Measurements from ENCODE around the gene TELO2. TPM values are rescaled to one million over a fixed set of nuclear protein-coding genes. Genes with fewer than 3 reads are reported as not detected.
A peak's percentile ranks its signal among the peaks of the same experiment; 100 is the strongest.

TELO2 gene
- total and polyA plus RNA-seq, 12 donors = 14.5 to 50.5 (median 20.8) TPM

DNA sequence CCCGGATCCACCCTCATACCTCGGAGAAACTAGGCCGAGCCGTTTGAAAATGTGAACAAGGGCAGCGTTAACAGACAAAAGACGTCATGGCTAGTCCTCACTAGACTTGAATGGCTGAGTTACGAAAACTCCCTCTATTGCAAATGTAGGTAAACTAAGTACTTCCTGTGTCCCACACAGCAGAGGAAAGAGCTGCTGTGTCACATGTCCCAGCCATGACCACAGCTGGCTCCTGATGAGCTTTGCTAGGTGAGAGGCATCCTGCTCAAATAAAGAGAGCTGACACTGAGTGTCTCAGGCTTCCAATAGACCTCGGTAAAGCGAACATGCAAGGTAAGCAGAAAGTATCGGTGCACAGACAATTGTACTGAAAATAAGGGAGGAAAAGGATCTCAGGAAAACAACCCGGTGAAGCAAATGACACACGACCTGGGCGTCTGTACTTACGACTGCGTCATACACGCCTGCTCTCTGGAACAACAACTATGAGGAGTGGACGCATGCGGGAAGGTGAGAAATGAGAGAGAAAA lies 66.4 kb downstream of the TELO2 start:
- TF ChIP-seq, protein P1, sequence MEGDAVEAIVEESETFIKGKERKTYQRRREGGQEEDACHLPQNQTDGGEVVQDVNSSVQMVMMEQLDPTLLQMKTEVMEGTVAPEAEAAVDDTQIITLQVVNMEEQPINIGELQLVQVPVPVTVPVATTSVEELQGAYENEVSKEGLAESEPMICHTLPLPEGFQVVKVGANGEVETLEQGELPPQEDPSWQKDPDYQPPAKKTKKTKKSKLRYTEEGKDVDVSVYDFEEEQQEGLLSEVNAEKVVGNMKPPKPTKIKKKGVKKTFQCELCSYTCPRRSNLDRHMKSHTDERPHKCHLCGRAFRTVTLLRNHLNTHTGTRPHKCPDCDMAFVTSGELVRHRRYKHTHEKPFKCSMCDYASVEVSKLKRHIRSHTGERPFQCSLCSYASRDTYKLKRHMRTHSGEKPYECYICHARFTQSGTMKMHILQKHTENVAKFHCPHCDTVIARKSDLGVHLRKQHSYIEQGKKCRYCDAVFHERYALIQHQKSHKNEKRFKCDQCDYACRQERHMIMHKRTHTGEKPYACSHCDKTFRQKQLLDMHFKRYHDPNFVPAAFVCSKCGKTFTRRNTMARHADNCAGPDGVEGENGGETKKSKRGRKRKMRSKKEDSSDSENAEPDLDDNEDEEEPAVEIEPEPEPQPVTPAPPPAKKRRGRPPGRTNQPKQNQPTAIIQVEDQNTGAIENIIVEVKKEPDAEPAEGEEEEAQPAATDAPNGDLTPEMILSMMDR (IDR thresholded peaks at IDR 0.05) = no peak
- Histone ChIP-seq H3K27me3 (no peaks in the 10 kb centered on the region), H3K4me3 (no peak overlapping the region), H3K27ac (peak overlapping the region in 2 of 10 donors; percentile 2 to 48), H3K4me1 (peaks cover 0 to 34% (median 5%) of the 10 kb centered on the region in 9 donors), H3K36me3 (peaks cover 0 to 95% (median 48%) of the 10 kb centered on the region in 9 donors), H3K9me3 (no peaks in the 10 kb centered on the region)
- DNase-seq = no peak
- intact Hi-C loops (cut with DNase I) = loop anchor here in 2 of 10 donors (5.0 to 10.0 kb wide), 2 partner anchors 48 to 65 kb away; partner anchors contain the start of gene TELO2 (in 1 of the 2)
- 78 to 80% methylated on average over 18 of the region's 18 CpGs for WGBS, 2 donors
- peak in 1 of 8 donors; percentile 36 for ATAC-seq

Other genes starting within 250 kb of the TELO2 start
- gene TPSD1, start 237.3 kb upstream of the TELO2 start, total RNA-seq = under 1 TPM in 3 of 10 donors, not detected in 7; 0.28 to 0.44 (median 0.33) TPM
- under 1 TPM; 0.12 to 0.51 TPM for gene TPSD1, start 237.3 kb upstream of the TELO2 start, polyA plus RNA-seq
- 10 to 100 TPM; 70.6 to 99.8 (median 84.6) TPM for gene UBE2I, start 183.7 kb upstream of the TELO2 start, total RNA-seq
- gene UBE2I, start 183.7 kb upstream of the TELO2 start, polyA plus RNA-seq = 10 to 100 TPM; 63.1 to 76.4 TPM
- gene BAIAP3, start 159.7 kb upstream of the TELO2 start, total RNA-seq = 1 to 10 TPM in 9 of 10 donors, under 1 TPM in 1; 0.37 to 3.8 (median 2.0) TPM
- 1 to 10 TPM; 1.4 to 6.8 TPM for gene BAIAP3, start 159.7 kb upstream of the TELO2 start, polyA plus RNA-seq
- gene TSR3, start 141.5 kb upstream of the TELO2 start, total RNA-seq = 10 to 100 TPM; 41.5 to 63.6 (median 56.0) TPM
- 10 to 100 TPM; 43.7 to 83.4 TPM for gene TSR3, start 141.5 kb upstream of the TELO2 start, polyA plus RNA-seq
- 10 to 100 TPM; 24.8 to 43.4 (median 29.9) TPM for gene GNPTG, start 141.4 kb upstream of the TELO2 start, total RNA-seq
- 10 to 100 TPM; 44.5 to 56.3 TPM for gene GNPTG, start 141.4 kb upstream of the TELO2 start, polyA plus RNA-seq
- gene UNKL, start 78.7 kb upstream of the TELO2 start, total RNA-seq = 10 to 100 TPM in 7 of 10 donors, 1 to 10 TPM in 3; 6.8 to 20.4 (median 11.4) TPM
- gene UNKL, start 78.7 kb upstream of the TELO2 start, polyA plus RNA-seq = 10 to 100 TPM in 1 of 2 donors, 1 to 10 TPM in 1; 3.3 to 11.6 TPM
- gene UQCC4, start 72.6 kb upstream of the TELO2 start, total RNA-seq = 10 to 100 TPM in 9 of 10 donors, 1 to 10 TPM in 1; 7.8 to 14.9 (median 12.5) TPM
- gene UQCC4, start 72.6 kb upstream of the TELO2 start, polyA plus RNA-seq = 10 to 100 TPM in 1 of 2 donors, 1 to 10 TPM in 1; 9.0 to 30.5 TPM
- under 1 TPM in 4 of 10 donors, not detected in 6; 0.32 to 0.61 (median 0.47) TPM for gene PERCC1, start 62.3 kb upstream of the TELO2 start, total RNA-seq
- under 1 TPM; 0.04 to 0.59 TPM for gene PERCC1, start 62.3 kb upstream of the TELO2 start, polyA plus RNA-seq
- 1 to 10 TPM in 4 of 10 donors, under 1 TPM in 6; 0.17 to 2.7 (median 0.75) TPM for gene CCDC154, start 48.8 kb upstream of the TELO2 start, total RNA-seq
- gene CCDC154, start 48.8 kb upstream of the TELO2 start, polyA plus RNA-seq = 1 to 10 TPM in 1 of 2 donors, under 1 TPM in 1; 0.49 to 5.9 TPM
- gene CLCN7, start 18.3 kb upstream of the TELO2 start, total RNA-seq = 10 to 100 TPM; 29.9 to 60.1 (median 35.1) TPM
- gene CLCN7, start 18.3 kb upstream of the TELO2 start, polyA plus RNA-seq = 10 to 100 TPM; 29.5 to 60.6 TPM
- not detected for gene PTX4, start 4.4 kb upstream of the TELO2 start, total RNA-seq
- not detected for gene PTX4, start 4.4 kb upstream of the TELO2 start, polyA plus RNA-seq
- gene TMEM204, start 40.3 kb downstream of the TELO2 start, total RNA-seq = 10 to 100 TPM; 10.7 to 24.4 (median 18.1) TPM
- gene TMEM204, start 40.3 kb downstream of the TELO2 start, polyA plus RNA-seq = 10 to 100 TPM; 37.5 to 49.9 TPM
- 10 to 100 TPM in 2 of 10 donors, 1 to 10 TPM in 8; 4.7 to 11.9 (median 8.0) TPM for gene IFT140, start 118.7 kb downstream of the TELO2 start, total RNA-seq
- 1 to 10 TPM; 6.8 to 9.2 TPM for gene IFT140, start 118.7 kb downstream of the TELO2 start, polyA plus RNA-seq
- gene CRAMP1, start 119.0 kb downstream of the TELO2 start, total RNA-seq = 10 to 100 TPM in 8 of 10 donors, 1 to 10 TPM in 2; 9.5 to 13.8 (median 10.7) TPM
- 10 to 100 TPM in 1 of 2 donors, 1 to 10 TPM in 1; 3.2 to 10.0 TPM for gene CRAMP1, start 119.0 kb downstream of the TELO2 start, polyA plus RNA-seq
- gene JPT2, start 184.9 kb downstream of the TELO2 start, total RNA-seq = 10 to 100 TPM; 20.2 to 57.5 (median 32.2) TPM
- 10 to 100 TPM; 10.0 to 38.1 TPM for gene JPT2, start 184.9 kb downstream of the TELO2 start, polyA plus RNA-seq
- gene MAPK8IP3, start 212.8 kb downstream of the TELO2 start, total RNA-seq = 10 to 100 TPM; 61.3 to 96.0 (median 71.7) TPM
- 100 to 1,000 TPM in 1 of 2 donors, 10 to 100 TPM in 1; 31.2 to 126 TPM for gene MAPK8IP3, start 212.8 kb downstream of the TELO2 start, polyA plus RNA-seq